ENCODE results near the gene RAPGEF1. TPM values are rescaled to one million over a fixed set of nuclear protein-coding genes. Genes with fewer than 3 reads are reported as not detected.
"Not testable (repeated sequence)": the region's sequence is repeated elsewhere in the genome, so short reads cannot be mapped to it uniquely, and the experiment has no call there.

Gene RAPGEF1
- total RNA-seq, 2 experiments from 2014 or later, result 118 to 243 TPM

DNA sequence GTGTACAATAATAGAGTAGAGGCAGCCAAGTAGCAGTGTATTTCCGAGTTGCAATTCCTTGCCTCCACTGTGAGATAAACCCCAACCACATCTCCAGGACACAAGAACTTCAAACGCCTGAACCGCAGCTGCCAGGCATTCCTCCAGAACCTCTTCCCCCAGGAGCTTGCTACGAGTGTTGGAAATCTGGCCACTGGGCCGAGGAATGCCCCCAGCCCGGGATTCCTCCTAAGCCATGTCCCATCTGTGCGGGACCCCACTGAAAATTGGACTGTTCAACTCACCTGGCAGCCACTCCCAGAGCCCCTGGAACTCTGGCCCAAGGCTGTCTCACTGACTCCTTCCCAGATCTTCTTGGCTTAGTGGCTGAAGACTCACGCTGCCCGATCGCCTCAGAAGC is 190.7 kb downstream of the RAPGEF1 start:
- H3K36me3 ChIP-seq (ENCODE audit: insufficient read depth, low read length); H3K4me2 ChIP-seq (ENCODE audit: low read length); intact Hi-C loops (cut with micrococcal nuclease; ENCODE audit: unreplicated experiment); H3K4me3 ChIP-seq (ENCODE audit: low read depth, low read length, poor library complexity, severe bottlenecking); H3K4me1 ChIP-seq (ENCODE audit: insufficient read depth, low read length, poor library complexity, severe bottlenecking); H2AFZ ChIP-seq (ENCODE audit: low read length); H4K20me1 ChIP-seq (ENCODE audit: insufficient read depth, low read length); BruUV-seq (replicated peaks); H3K27ac ChIP-seq (ENCODE audit: low read depth, low read length, poor library complexity, severe bottlenecking); H3K9me2 ChIP-seq (ENCODE audit: insufficient read depth, low read length); H3K9me3 ChIP-seq (ENCODE audit: low read length); H3K79me2 ChIP-seq (ENCODE audit: insufficient read depth, low read depth, low read length); CTCF ChIA-PET (ENCODE audit: unreplicated experiment); DNase-seq (ENCODE audit: low spot score); POLR2A ChIA-PET: not testable (repeated sequence)

DNA sequence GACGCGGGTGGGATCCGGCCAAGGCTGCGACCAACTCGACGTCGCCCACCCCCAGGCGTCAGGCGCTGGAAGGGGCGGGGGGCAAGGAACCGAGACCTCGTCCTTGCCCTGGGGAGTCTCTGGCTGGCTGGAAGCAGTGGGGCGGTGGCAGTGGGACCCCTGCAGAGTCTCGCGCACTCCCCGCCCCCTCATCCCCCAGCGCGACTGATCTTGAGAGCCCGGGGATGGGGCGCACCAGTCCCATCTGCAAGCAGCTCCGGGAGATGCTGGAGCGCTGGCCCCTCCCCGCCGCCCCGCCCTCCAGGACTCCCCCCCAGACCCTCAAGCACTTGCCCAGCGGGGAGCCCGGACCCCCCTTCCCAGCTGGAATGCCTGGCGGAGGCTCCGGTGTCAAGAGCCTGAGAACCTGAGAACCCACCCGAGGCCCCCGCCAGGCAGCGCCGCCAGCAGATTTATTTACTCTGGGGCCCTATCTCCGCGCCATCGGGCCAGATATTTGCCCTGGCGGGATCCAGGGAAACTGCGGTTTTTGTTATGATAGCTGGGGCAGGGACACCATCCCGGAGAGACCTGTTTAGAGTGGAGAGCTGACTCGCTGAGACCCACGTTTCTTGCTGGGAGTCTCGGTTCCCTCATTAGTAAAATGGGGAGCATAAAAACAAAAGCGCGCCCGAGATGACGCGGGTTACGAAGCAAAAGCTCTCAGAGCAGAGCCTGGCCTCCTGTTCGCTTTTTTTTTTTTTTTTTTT is 193.4 kb downstream of the RAPGEF1 start:
- Histone ChIP-seq H3K9me3 (ENCODE audit: low read length) (peaks cover 9% of the 10 kb centered on the region; the same call in 1 of the 2 replicates), H3K36me3 (ENCODE audit: insufficient read depth, low read length) (no peaks in the 10 kb centered on the region), H3K4me2 (ENCODE audit: low read length) (no peak overlapping the region), H2AFZ (ENCODE audit: low read length) (no peak overlapping the region), H4K20me1 (ENCODE audit: insufficient read depth, low read length) (no peaks in the 10 kb centered on the region), H3K79me2 (ENCODE audit: insufficient read depth, low read depth, low read length) (no peaks in the 10 kb centered on the region), H3K4me3 (ENCODE audit: low read depth, low read length, poor library complexity, severe bottlenecking) (no peak overlapping the region), H3K9me2 (ENCODE audit: insufficient read depth, low read length) (no peaks in the 10 kb centered on the region), H3K27ac (ENCODE audit: low read depth, low read length, poor library complexity, severe bottlenecking) (no peak overlapping the region), H3K4me1 (ENCODE audit: insufficient read depth, low read length, poor library complexity, severe bottlenecking) (no peaks in the 10 kb centered on the region)
- BruUV-seq (replicated peaks), result no TSS peak
- DNase-seq (ENCODE audit: low spot score), result no peak
- POLR2A ChIA-PET, result no interaction called here
- TF ChIP-seq EZH2phosphoT487 (IDR thresholded peaks at IDR 0.05; ENCODE audit: borderline replicate concordance, low read depth, low read length), result no peak
- TF ChIP-seq, protein P1, sequence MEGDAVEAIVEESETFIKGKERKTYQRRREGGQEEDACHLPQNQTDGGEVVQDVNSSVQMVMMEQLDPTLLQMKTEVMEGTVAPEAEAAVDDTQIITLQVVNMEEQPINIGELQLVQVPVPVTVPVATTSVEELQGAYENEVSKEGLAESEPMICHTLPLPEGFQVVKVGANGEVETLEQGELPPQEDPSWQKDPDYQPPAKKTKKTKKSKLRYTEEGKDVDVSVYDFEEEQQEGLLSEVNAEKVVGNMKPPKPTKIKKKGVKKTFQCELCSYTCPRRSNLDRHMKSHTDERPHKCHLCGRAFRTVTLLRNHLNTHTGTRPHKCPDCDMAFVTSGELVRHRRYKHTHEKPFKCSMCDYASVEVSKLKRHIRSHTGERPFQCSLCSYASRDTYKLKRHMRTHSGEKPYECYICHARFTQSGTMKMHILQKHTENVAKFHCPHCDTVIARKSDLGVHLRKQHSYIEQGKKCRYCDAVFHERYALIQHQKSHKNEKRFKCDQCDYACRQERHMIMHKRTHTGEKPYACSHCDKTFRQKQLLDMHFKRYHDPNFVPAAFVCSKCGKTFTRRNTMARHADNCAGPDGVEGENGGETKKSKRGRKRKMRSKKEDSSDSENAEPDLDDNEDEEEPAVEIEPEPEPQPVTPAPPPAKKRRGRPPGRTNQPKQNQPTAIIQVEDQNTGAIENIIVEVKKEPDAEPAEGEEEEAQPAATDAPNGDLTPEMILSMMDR (conservative IDR thresholded peaks at IDR 0.05; ENCODE audit: low read length), result no peak
- CTCF ChIA-PET (ENCODE audit: unreplicated experiment), result no interaction called here
- intact Hi-C loops (cut with micrococcal nuclease; ENCODE audit: unreplicated experiment), result no loop called here

DNA sequence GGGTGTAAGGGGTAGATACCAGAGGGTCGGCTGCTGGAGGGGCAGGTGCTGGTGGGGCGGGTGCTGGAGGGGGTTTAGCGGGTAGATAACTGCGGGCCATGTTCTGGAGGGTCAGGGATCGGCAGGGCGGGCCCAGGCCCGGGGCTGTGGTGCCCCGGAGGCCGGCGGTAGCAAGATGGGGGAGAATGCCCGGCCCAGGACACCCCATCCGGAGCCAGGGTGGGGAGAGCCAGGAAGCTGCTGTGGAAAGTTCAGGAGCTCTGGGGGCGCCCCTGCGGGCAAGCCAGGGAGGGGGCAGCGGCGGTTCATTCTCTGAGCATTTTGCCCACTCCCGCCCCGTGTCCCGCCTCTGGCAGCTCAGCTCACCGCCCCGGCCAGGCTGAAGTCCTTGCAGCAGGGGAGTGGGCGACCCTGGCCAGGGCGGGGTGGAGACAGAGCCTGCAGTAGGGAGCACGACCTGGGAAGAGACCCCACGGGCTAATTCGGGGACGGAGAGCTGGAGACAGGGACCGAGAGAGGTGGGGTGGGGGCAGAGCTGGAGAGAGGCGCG is 194.0 kb downstream of the RAPGEF1 start:
- H3K79me2 ChIP-seq (ENCODE audit: insufficient read depth, low read depth, low read length), result no peaks in the 10 kb centered on the region
- H3K9me2 ChIP-seq (ENCODE audit: insufficient read depth, low read length), result no peaks in the 10 kb centered on the region
- no TSS peak for BruUV-seq (replicated peaks)
- H3K9me3 ChIP-seq (ENCODE audit: low read length), result peaks cover 9% of the 10 kb centered on the region; the same call in 1 of the 2 replicates
- no peak for DNase-seq (ENCODE audit: low spot score)
- H4K20me1 ChIP-seq (ENCODE audit: insufficient read depth, low read length), result no peaks in the 10 kb centered on the region
- H3K4me2 ChIP-seq (ENCODE audit: low read length), result no peak overlapping the region
- no peaks in the 10 kb centered on the region for H3K4me1 ChIP-seq (ENCODE audit: insufficient read depth, low read length, poor library complexity, severe bottlenecking)
- intact Hi-C loops (cut with micrococcal nuclease; ENCODE audit: unreplicated experiment), result no loop called here
- H2AFZ ChIP-seq (ENCODE audit: low read length), result no peak overlapping the region
- no peak overlapping the region for H3K4me3 ChIP-seq (ENCODE audit: low read depth, low read length, poor library complexity, severe bottlenecking)
- H3K36me3 ChIP-seq (ENCODE audit: insufficient read depth, low read length), result no peaks in the 10 kb centered on the region
- POLR2A ChIA-PET, result no interaction called here
- no peak overlapping the region for H3K27ac ChIP-seq (ENCODE audit: low read depth, low read length, poor library complexity, severe bottlenecking)
- CTCF ChIA-PET (ENCODE audit: unreplicated experiment), result no interaction called here
- TF ChIP-seq, protein P1 (conservative IDR thresholded peaks at IDR 0.05; ENCODE audit: low read length), result no peak
- no peak for TF ChIP-seq EZH2phosphoT487 (IDR thresholded peaks at IDR 0.05; ENCODE audit: borderline replicate concordance, low read depth, low read length)
